Stimulated activated CD4-positive, alpha-beta T cell treated with anti-CD3 and anti-CD28 coated beads, Interleukin-1b, Interleukin-23, amount 100 ng/mL, for 48 hours (primary cell): ENCODE data around the gene RAB3GAP2.
"Not testable (repeated sequence)": the region's sequence is repeated elsewhere in the genome, so short reads cannot be mapped to it uniquely, and the experiment has no call there.

Source experiments
- DNase-seq: peaks from one replicate; pipeline ENCODE4 v3.0.0-alpha.2; 2020

Gene RAB3GAP2

GRCh38 chr1:220287129-220287528, 14.9 kb upstream of the RAB3GAP2 start:
- DNase-seq, result no peak

GRCh38 chr1:220283625-220284024, 11.4 kb upstream of the RAB3GAP2 start:
- DNase-seq, result no peak

GRCh38 chr1:220281159-220281574, 8.9 kb upstream of the RAB3GAP2 start:
- no peak for DNase-seq

GRCh38 chr1:220280249-220280648, 8.0 kb upstream of the RAB3GAP2 start:
- DNase-seq, result no peak

GRCh38 chr1:220278991-220279390, 6.7 kb upstream of the RAB3GAP2 start:
- no peak for DNase-seq

- DNase-seq, result no peak
Measured at GRCh38 chr1:220275430-220275829, 3.2 kb upstream of the RAB3GAP2 start.

- DNase-seq, result no peak
Measured at GRCh38 chr1:220274251-220274855, 2.1 kb upstream of the RAB3GAP2 start.

GRCh38 chr1:220272841-220273090, 513 bp upstream of the RAB3GAP2 start:
- no peak for DNase-seq

GRCh38 chr1:220271706-220272046, 577 bp downstream of the RAB3GAP2 start:
- no peak for DNase-seq

- DNase-seq, result no peak
Measured at GRCh38 chr1:220269036-220269435, 3.2 kb downstream of the RAB3GAP2 start.

- no peak for DNase-seq
Measured at GRCh38 chr1:220267630-220268029, 4.6 kb downstream of the RAB3GAP2 start.

GRCh38 chr1:220260228-220260627, 12.0 kb downstream of the RAB3GAP2 start:
- not testable (repeated sequence) for DNase-seq

GRCh38 chr1:220259756-220260155, 12.5 kb downstream of the RAB3GAP2 start:
- DNase-seq, result not testable (repeated sequence)

GRCh38 chr1:220256194-220256593, 16.1 kb downstream of the RAB3GAP2 start:
- not testable (repeated sequence) for DNase-seq

GRCh38 chr1:220255204-220255603, 17.0 kb downstream of the RAB3GAP2 start:
- DNase-seq, result no peak

- DNase-seq, result not testable (repeated sequence)
Measured at GRCh38 chr1:220253290-220253689, 19.0 kb downstream of the RAB3GAP2 start.

- DNase-seq, result no peak
Measured at GRCh38 chr1:220251272-220251671, 21.0 kb downstream of the RAB3GAP2 start.

GRCh38 chr1:220250681-220251080, 21.6 kb downstream of the RAB3GAP2 start:
- DNase-seq, result no peak

- DNase-seq, result no peak
Measured at GRCh38 chr1:220249522-220249921, 22.7 kb downstream of the RAB3GAP2 start.

GRCh38 chr1:220248715-220249265, 23.5 kb downstream of the RAB3GAP2 start:
- not testable (repeated sequence) for DNase-seq

GRCh38 chr1:220245900-220246299, 26.4 kb downstream of the RAB3GAP2 start:
- DNase-seq, result not testable (repeated sequence)

- no peak for DNase-seq
Measured at GRCh38 chr1:220243947-220244346, 28.3 kb downstream of the RAB3GAP2 start.

GRCh38 chr1:220241072-220241663, 31.1 kb downstream of the RAB3GAP2 start:
- DNase-seq, result no peak

GRCh38 chr1:220239966-220240365, 32.3 kb downstream of the RAB3GAP2 start:
- no peak for DNase-seq

- DNase-seq, result no peak
Measured at GRCh38 chr1:220239213-220239612, 33.0 kb downstream of the RAB3GAP2 start.
